ENCODE results near the gene CUX1. TPM values are rescaled to one million over a fixed set of nuclear protein-coding genes. Genes with fewer than 3 reads are reported as not detected.

CUX1 gene
- total and polyA plus RNA-seq, 2 donors (not counting 1 experiment from before 2014, with no cell fraction given), result 10.8 to 86.5 TPM

DNA sequence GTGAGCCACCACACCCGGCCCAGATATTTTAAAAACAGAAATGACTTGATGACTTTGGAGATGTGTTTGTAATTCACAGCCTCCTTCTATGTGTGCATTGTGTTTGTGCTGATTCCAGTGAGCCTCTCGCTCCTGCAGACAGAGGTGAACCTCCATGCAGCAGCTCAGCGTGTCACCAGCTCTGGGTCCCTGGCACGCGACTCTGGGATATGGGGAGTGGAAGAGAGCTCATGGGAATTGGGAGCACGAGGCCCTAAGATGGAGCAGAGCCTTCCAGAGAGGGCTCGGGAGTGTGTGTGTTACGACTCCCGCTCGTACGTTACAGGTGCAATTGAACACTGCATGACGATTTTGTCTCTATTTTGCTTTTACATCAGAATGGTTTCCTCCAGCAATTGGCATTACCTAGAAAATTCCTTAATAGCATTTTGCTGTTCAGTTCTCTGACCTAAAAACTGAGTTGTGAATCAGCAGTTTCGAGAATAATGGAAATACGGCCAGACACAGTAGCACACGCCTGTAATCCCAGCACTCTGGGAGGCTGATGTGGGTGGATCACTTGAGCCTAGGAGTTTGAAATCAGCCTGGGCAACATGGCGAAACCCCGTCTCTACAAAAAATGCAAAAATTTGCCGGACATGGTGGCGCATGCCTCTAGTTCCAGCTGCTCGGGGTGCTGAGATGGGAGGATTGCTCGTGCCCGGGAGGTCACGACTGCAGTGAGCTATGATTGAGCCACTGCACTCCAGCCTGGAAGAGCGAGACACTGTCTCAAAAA lies 204.6 kb downstream of the CUX1 start:
- Histone ChIP-seq H3K4me3 (ENCODE audit: control extremely low read depth in 1 of 5, extremely low read depth in 1 of 5, insufficient read depth in 1 of 5, low read depth in 2 of 5, low read length in 4 of 5) (no peak overlapping the region), H3K9ac (ENCODE audit: low read length) (no peak overlapping the region), H2AFZ (ENCODE audit: insufficient read depth, low read depth, low read length, poor library complexity, severe bottlenecking) (no peak overlapping the region), H3K36me3 (replicated peaks in 1 of 2; ENCODE audit: control extremely low read depth in 1 of 2, control insufficient read depth in 1 of 2, extremely low read depth in 1 of 2, insufficient read depth in 2 of 2, low read length in 1 of 2) (peaks cover 0 to 5% of the 10 kb centered on the region in 2 experiments), H3K27ac (ENCODE audit: low read length in 2 of 2) (no peak overlapping the region), H3K27me3 (replicated peaks in 1 of 4; ENCODE audit: control extremely low read depth in 1 of 4, control insufficient read depth in 3 of 4, insufficient read depth in 4 of 4, low read length in 3 of 4) (no peaks in the 10 kb centered on the region), H3K79me2 (ENCODE audit: control insufficient read depth, insufficient read depth, low read length) (no peaks in the 10 kb centered on the region), H3K4me2 (replicated peaks; ENCODE audit: low read depth, low read length, poor library complexity, severe bottlenecking) (no peak overlapping the region), H3K4me1 (ENCODE audit: control insufficient read depth in 2 of 2, insufficient read depth in 2 of 2, low read length in 2 of 2) (no peaks in the 10 kb centered on the region), H3K9me3 (ENCODE audit: control extremely low read depth in 1 of 3, control insufficient read depth in 2 of 3, insufficient read depth in 1 of 3, low read length in 2 of 3) (no peaks in the 10 kb centered on the region), H4K20me1 (ENCODE audit: control insufficient read depth, insufficient read depth, low read length, poor library complexity, severe bottlenecking) (no peaks in the 10 kb centered on the region)
- 100% methylated on average over 20 of the region's 24 CpGs for WGBS (ENCODE audit: insufficient coverage)
- intact Hi-C loops (cut with micrococcal nuclease), result no loop called here
- ChIA-PET CTCF (no interaction called here), POLR2A (no interaction called here)
- ATAC-seq (ENCODE audit: low read depth), result no peak
- Mint-ChIP-seq H3K4me3 (no peak overlapping the region), H3K27ac (no peak overlapping the region), H3K4me1 (no peaks in the 10 kb centered on the region), H3K27me3 (no peaks in the 10 kb centered on the region), H3K9me3 (ENCODE audit: insufficient read depth) (no peaks in the 10 kb centered on the region)
- no peak for DNase-seq
- TF ChIP-seq, protein P1, sequence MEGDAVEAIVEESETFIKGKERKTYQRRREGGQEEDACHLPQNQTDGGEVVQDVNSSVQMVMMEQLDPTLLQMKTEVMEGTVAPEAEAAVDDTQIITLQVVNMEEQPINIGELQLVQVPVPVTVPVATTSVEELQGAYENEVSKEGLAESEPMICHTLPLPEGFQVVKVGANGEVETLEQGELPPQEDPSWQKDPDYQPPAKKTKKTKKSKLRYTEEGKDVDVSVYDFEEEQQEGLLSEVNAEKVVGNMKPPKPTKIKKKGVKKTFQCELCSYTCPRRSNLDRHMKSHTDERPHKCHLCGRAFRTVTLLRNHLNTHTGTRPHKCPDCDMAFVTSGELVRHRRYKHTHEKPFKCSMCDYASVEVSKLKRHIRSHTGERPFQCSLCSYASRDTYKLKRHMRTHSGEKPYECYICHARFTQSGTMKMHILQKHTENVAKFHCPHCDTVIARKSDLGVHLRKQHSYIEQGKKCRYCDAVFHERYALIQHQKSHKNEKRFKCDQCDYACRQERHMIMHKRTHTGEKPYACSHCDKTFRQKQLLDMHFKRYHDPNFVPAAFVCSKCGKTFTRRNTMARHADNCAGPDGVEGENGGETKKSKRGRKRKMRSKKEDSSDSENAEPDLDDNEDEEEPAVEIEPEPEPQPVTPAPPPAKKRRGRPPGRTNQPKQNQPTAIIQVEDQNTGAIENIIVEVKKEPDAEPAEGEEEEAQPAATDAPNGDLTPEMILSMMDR (IDR thresholded peaks at IDR 0.05), result no peak
- no peak for TF ChIP-seq EZH2 (IDR thresholded peaks at IDR 0.05; ENCODE audit: borderline replicate concordance, insufficient read depth, low read depth, low read length, poor library complexity, severe bottlenecking)

DNA sequence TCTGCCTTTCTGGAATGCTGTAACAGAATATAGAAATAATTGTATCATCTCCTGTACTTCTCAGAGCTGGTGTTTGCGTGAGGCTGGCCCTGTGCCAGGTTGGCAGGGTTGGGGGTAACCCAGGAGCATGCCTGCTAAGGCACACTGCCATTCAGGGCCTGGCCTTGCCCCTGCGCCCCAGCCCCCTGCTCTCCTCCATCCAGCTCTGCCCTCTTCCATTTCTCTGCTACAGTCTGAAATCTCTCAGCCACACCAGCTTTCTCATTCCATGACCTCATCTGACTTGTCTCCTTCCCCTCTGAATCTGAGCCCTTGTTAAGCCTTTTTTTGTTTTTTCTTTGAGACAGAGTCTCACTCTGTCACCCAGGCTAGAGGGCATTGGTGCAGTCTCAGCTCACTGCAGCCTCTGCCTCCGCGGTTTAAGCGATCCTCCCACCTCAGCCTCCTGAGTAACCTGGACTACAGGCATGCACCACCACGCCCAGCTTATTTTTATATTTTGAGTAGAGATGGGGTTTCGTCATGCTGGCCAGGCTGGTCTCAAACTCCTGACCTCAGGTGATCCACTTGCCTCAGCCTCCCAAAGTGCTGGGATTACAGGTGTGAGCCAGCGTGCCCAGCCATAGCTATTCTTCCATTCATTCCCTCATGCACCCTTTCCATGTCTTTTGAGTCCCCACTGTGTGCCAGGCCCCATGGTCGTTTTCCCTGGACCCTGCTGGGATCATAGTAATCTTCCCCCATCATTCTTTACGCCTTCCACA lies 206.8 kb downstream of the CUX1 start:
- Histone ChIP-seq H3K27me3 (replicated peaks in 1 of 4; ENCODE audit: control extremely low read depth in 1 of 4, control insufficient read depth in 3 of 4, insufficient read depth in 4 of 4, low read length in 3 of 4) (no peaks in the 10 kb centered on the region), H3K9me3 (ENCODE audit: control extremely low read depth in 1 of 3, control insufficient read depth in 2 of 3, insufficient read depth in 1 of 3, low read length in 2 of 3) (no peaks in the 10 kb centered on the region), H3K36me3 (replicated peaks in 1 of 2; ENCODE audit: control extremely low read depth in 1 of 2, control insufficient read depth in 1 of 2, extremely low read depth in 1 of 2, insufficient read depth in 2 of 2, low read length in 1 of 2) (peaks cover 0 to 6% of the 10 kb centered on the region in 2 experiments), H2AFZ (ENCODE audit: insufficient read depth, low read depth, low read length, poor library complexity, severe bottlenecking) (no peak overlapping the region), H3K79me2 (ENCODE audit: control insufficient read depth, insufficient read depth, low read length) (no peaks in the 10 kb centered on the region), H3K27ac (ENCODE audit: low read length in 2 of 2) (no peak overlapping the region), H3K4me3 (ENCODE audit: control extremely low read depth in 1 of 5, extremely low read depth in 1 of 5, insufficient read depth in 1 of 5, low read depth in 2 of 5, low read length in 4 of 5) (no peak overlapping the region), H4K20me1 (ENCODE audit: control insufficient read depth, insufficient read depth, low read length, poor library complexity, severe bottlenecking) (no peaks in the 10 kb centered on the region), H3K9ac (ENCODE audit: low read length) (no peak overlapping the region), H3K4me2 (replicated peaks; ENCODE audit: low read depth, low read length, poor library complexity, severe bottlenecking) (no peak overlapping the region), H3K4me1 (ENCODE audit: control insufficient read depth in 2 of 2, insufficient read depth in 2 of 2, low read length in 2 of 2) (peaks cover 4 to 7% of the 10 kb centered on the region in 2 donors)
- DNase-seq (no peak), ATAC-seq (ENCODE audit: low read depth) (no peak)
- peaks cover 12% of the 10 kb centered on the region for H3K4me1 Mint-ChIP-seq
- ChIA-PET CTCF (no interaction called here), POLR2A (no interaction called here)
- intact Hi-C loops (cut with micrococcal nuclease), result no loop called here
- H3K9me3 Mint-ChIP-seq (ENCODE audit: insufficient read depth), result no peaks in the 10 kb centered on the region
- no peaks in the 10 kb centered on the region for H3K27me3 Mint-ChIP-seq
- WGBS (ENCODE audit: insufficient coverage), result 97% methylated on average over 5 of the region's 10 CpGs
- no peak overlapping the region for H3K4me3 Mint-ChIP-seq
- no peak for TF ChIP-seq EZH2 (IDR thresholded peaks at IDR 0.05; ENCODE audit: borderline replicate concordance, insufficient read depth, low read depth, low read length, poor library complexity, severe bottlenecking)
- TF ChIP-seq, protein P1 (IDR thresholded peaks at IDR 0.05), result no peak
- H3K27ac Mint-ChIP-seq, result no peak overlapping the region
